Tibial nerve (tissue), 4 donors: ENCODE results near the gene TOP1. TPM values are rescaled to one million over a fixed set of nuclear protein-coding genes. Genes with fewer than 3 reads are reported as not detected.

Experiments used
- DNase-seq, 2 donors: peaks; one replicate each; pipeline ENCODE4 v3.0.0-alpha.2; 2019; ENCODE audit warnings: low spot score in 2 of 2
- H3K27ac ChIP-seq, 4 donors: fragments of 200-600 bp; sonication (generic) in 3 of 4; one replicate each; pipeline ENCODE4 v1.5.1; 2017 to 2019; ENCODE audit warnings: mild to moderate bottlenecking in 1 of 4
- H3K27me3 ChIP-seq, 2 donors: fragments of 200-600 bp; sonication (generic) in 1 of 2; one replicate each; pipeline versions ENCODE4 v1.5.1 to v1.6.0; 2017 to 2019
- H3K36me3 ChIP-seq, 3 donors: fragments of 200-600 bp; sonication (generic); one replicate each; pipeline ENCODE4 v1.5.1; 2018 to 2019
- H3K4me1 ChIP-seq, 4 donors: fragments of 200-600 bp; sonication (generic) in 3 of 4; one replicate each; pipeline ENCODE4 v1.5.1; 2017 to 2019
- H3K4me3 ChIP-seq, 4 donors: fragments of 200-600 bp; sonication (generic) in 3 of 4; one replicate each; pipeline ENCODE4 v1.5.1; 2017 to 2019; ENCODE audit warnings: mild to moderate bottlenecking in 1 of 4, moderate library complexity in 1 of 4
- H3K9me3 ChIP-seq, 4 donors: fragments of 200-600 bp; sonication (generic) in 3 of 4; one replicate each; pipeline ENCODE4 v1.5.1; 2017 to 2019
- CTCF ChIP-seq, 5 experiments: fragments of 200-600 bp in 3 of 5; fragments of 450-650 bp in 2 of 5; sonication (generic) in 3 of 5; IDR thresholded peaks; one replicate each; pipeline ENCODE4 v1.5.1; 2016 to 2019; ENCODE audit warnings: antibody characterized with exemption in 5 of 5, mild to moderate bottlenecking in 3 of 5, moderate library complexity in 2 of 5
- EP300 ChIP-seq, 2 donors: sonication (generic); formaldehyde crosslinking; IDR thresholded peaks; one replicate each; pipeline ENCODE4 v1.6.1; 2017; ENCODE audit warnings: antibody characterized with exemption in 2 of 2, mild to moderate bottlenecking in 1 of 2
- POLR2A ChIP-seq, 2 donors: fragments of 450-650 bp; IDR thresholded peaks; one replicate each; pipeline ENCODE4 v1.6.1; 2017; ENCODE audit warnings: antibody characterized with exemption in 2 of 2, mild to moderate bottlenecking in 2 of 2, moderate library complexity in 2 of 2
- WGBS, 2 donors: methylation state at CpG; one replicate each; pipeline ENCODE4 v1.1.5; 2018; 5-methylcytosine and 5-hydroxymethylcytosine counted together
- total RNA-seq, 4 donors: library from RNA; depleted of rRNA; stranded (reverse); fragments of >200 nt; gene quantifications; one replicate each; pipeline ENCODE4 v1.1.0, GENCODE V29; 2016

TOP1 gene
- total RNA-seq, 4 donors from 2014 or later: 17.9 to 29.1 (median 23.1) TPM

- 48 to 55% methylated on average over 6 of the region's 6 CpGs for WGBS, 2 donors
These were observed 24.3 kb downstream of the TOP1 start for GRCh38 chr20:41052742-41053419.

GRCh38 chr20:41054070-41054846, 25.6 kb downstream of the TOP1 start:
- Histone ChIP-seq H3K36me3 (no peaks in the 10 kb centered on the region), H3K4me1 (peaks cover 4 to 91% (median 52%) of the 10 kb centered on the region in 4 donors), H3K27me3 (no peaks in the 10 kb centered on the region), H3K9me3 (no peaks in the 10 kb centered on the region), H3K27ac (no peak overlapping the region), H3K4me3 (no peak overlapping the region)
- 87 to 89% methylated on average over 10 of the region's 10 CpGs for WGBS, 2 donors
- DNase-seq: no peak
- no peak for TF ChIP-seq EP300 (IDR thresholded peaks at IDR 0.05)
- TF ChIP-seq CTCF (IDR thresholded peaks at IDR 0.05): no peak
- TF ChIP-seq POLR2A (IDR thresholded peaks at IDR 0.05): no peak

More at GRCh38 chr20:41052742-41053419, 24.3 kb downstream of the TOP1 start:
- TF ChIP-seq CTCF (IDR thresholded peaks at IDR 0.05): no peak
- no peak for TF ChIP-seq EP300 (IDR thresholded peaks at IDR 0.05)
- TF ChIP-seq POLR2A (IDR thresholded peaks at IDR 0.05): no peak
- peak in 1 of 2 donors; percentile 16 for DNase-seq
- Histone ChIP-seq H3K9me3 (no peaks in the 10 kb centered on the region), H3K4me3 (no peak overlapping the region), H3K27ac (peak overlapping the region in 1 of 4 donors; percentile 15), H3K27me3 (no peaks in the 10 kb centered on the region), H3K4me1 (peaks cover 4 to 98% (median 57%) of the 10 kb centered on the region in 4 donors), H3K36me3 (no peaks in the 10 kb centered on the region)

- Histone ChIP-seq H3K4me1 (peaks cover 4 to 85% (median 46%) of the 10 kb centered on the region in 4 donors), H3K27ac (no peak overlapping the region)
These were observed 26.2 kb downstream of the TOP1 start for GRCh38 chr20:41054847-41055230.

GRCh38 chr20:41055679-41056078, 27.1 kb downstream of the TOP1 start:
- no peak for TF ChIP-seq CTCF (IDR thresholded peaks at IDR 0.05)
- TF ChIP-seq EP300 (IDR thresholded peaks at IDR 0.05): no peak
- TF ChIP-seq POLR2A (IDR thresholded peaks at IDR 0.05): no peak
- Histone ChIP-seq H3K4me3 (no peak overlapping the region), H3K9me3 (no peaks in the 10 kb centered on the region), H3K27ac (no peak overlapping the region), H3K36me3 (no peaks in the 10 kb centered on the region), H3K27me3 (no peaks in the 10 kb centered on the region), H3K4me1 (peaks cover 4 to 77% (median 38%) of the 10 kb centered on the region in 4 donors)
- DNase-seq: no peak
- WGBS, 2 donors: 84 to 88% methylated on average over 1 of the region's 1 CpG

More at GRCh38 chr20:41054847-41055230, 26.2 kb downstream of the TOP1 start:
- H3K4me3 ChIP-seq: no peak overlapping the region
- 62 to 76% methylated on average over 2 of the region's 2 CpGs for WGBS, 2 donors
- TF ChIP-seq POLR2A (IDR thresholded peaks at IDR 0.05): no peak
- no peak for TF ChIP-seq CTCF (IDR thresholded peaks at IDR 0.05)
- TF ChIP-seq EP300 (IDR thresholded peaks at IDR 0.05): no peak
- DNase-seq: no peak
- H3K27me3 ChIP-seq: no peaks in the 10 kb centered on the region
- no peaks in the 10 kb centered on the region for H3K36me3 ChIP-seq
- H3K9me3 ChIP-seq: no peaks in the 10 kb centered on the region
